Measurements from ENCODE around the gene SORBS1. TPM values are rescaled to one million over a fixed set of nuclear protein-coding genes. Genes with fewer than 3 reads are reported as not detected.

Gene SORBS1
- total RNA-seq, 4 donors from 2014 or later = 35.1 to 53.1 (median 43.3) TPM

DNA sequence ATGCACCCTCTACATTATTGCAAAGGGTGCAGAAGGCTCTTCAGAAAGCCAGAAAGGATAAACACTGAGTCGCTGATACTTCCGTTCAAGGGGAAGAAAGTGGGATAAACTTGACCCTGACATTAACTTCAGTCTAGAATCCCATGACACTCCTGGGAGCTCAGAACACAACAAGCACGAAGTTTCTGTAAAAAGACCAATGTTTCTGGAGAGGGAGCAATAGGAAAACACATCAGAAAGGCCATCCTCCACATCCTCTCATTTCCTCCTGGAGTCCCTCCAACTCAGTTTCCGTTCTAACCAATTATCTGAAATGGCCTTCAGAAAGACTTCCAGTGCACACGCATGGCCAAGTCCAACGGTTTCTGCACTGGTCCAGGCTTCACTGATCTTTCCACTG is 113.5 kb downstream of the SORBS1 start:
- DNase-seq (ENCODE audit: low spot score in 2 of 2) = no peak
- TF ChIP-seq, protein P1, sequence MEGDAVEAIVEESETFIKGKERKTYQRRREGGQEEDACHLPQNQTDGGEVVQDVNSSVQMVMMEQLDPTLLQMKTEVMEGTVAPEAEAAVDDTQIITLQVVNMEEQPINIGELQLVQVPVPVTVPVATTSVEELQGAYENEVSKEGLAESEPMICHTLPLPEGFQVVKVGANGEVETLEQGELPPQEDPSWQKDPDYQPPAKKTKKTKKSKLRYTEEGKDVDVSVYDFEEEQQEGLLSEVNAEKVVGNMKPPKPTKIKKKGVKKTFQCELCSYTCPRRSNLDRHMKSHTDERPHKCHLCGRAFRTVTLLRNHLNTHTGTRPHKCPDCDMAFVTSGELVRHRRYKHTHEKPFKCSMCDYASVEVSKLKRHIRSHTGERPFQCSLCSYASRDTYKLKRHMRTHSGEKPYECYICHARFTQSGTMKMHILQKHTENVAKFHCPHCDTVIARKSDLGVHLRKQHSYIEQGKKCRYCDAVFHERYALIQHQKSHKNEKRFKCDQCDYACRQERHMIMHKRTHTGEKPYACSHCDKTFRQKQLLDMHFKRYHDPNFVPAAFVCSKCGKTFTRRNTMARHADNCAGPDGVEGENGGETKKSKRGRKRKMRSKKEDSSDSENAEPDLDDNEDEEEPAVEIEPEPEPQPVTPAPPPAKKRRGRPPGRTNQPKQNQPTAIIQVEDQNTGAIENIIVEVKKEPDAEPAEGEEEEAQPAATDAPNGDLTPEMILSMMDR (IDR thresholded peaks at IDR 0.05) = no peak
- no peak for TF ChIP-seq POLR2A (IDR thresholded peaks at IDR 0.05)
- WGBS, 2 donors = 34 to 35% methylated on average over 6 of the region's 6 CpGs
- intact Hi-C loops (cut with DNase I; ENCODE audit: low total_unique reads) = no loop called here
- H3K4me3 ChIP-seq (ENCODE audit: low read depth, poor library complexity, severe bottlenecking) = no peak overlapping the region

- no peak overlapping the region for H3K4me3 ChIP-seq (ENCODE audit: low read depth, poor library complexity, severe bottlenecking)
- intact Hi-C loops (cut with DNase I; ENCODE audit: low total_unique reads) = no loop called here
Measured at GRCh38 chr10:95445837-95446486, 115.2 kb downstream of the SORBS1 start.

DNA sequence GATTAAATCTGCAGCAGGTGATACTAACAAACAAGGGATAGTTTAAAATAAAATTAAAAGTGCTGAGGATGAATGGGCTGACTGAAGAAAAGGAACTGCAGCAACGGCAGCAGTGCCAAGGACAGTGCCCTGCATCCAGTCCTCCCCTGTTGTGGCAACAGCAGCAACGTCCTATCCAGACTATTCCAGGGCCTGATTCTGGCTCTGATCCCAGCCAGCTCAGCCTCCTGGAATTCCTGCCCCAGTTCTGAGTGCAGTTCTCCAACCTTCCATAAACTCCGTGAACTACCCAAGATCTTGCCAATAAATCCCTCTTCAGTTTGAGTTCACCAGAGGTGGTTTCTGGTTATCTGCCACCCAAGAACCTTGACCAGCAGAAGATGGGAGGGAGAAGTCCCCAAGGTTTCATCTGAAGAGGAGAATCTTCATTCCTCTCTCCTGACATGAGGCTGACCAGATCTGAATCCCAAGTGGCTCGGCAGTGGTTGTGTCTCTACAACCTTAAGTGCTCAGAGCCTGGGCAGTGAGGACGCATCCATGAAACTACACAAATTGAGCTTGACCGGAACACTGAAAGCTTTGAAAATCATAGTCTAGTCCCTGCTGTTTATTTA is 115.8 kb downstream of the SORBS1 start:
- intact Hi-C loops (cut with DNase I; ENCODE audit: low total_unique reads) = no loop called here
- no peak for TF ChIP-seq POLR2A (IDR thresholded peaks at IDR 0.05)
- TF ChIP-seq, protein P1 (IDR thresholded peaks at IDR 0.05) = no peak
- peak; percentile 68 to 89 for DNase-seq (ENCODE audit: low spot score in 2 of 2)
- 37 to 53% methylated on average over 6 of the region's 6 CpGs for WGBS, 2 donors
- no peak overlapping the region for H3K4me3 ChIP-seq (ENCODE audit: low read depth, poor library complexity, severe bottlenecking)

More at GRCh38 chr10:95445837-95446486, 115.2 kb downstream of the SORBS1 start:
- no peak for TF ChIP-seq POLR2A (IDR thresholded peaks at IDR 0.05)
- TF ChIP-seq, protein P1 (IDR thresholded peaks at IDR 0.05) = peak in 1 of 3 donors; percentile 17
- peak in 1 of 2 donors; percentile 84 for DNase-seq (ENCODE audit: low spot score in 2 of 2)
- WGBS, 2 donors = 47 to 61% methylated on average over 7 of the region's 7 CpGs

DNA sequence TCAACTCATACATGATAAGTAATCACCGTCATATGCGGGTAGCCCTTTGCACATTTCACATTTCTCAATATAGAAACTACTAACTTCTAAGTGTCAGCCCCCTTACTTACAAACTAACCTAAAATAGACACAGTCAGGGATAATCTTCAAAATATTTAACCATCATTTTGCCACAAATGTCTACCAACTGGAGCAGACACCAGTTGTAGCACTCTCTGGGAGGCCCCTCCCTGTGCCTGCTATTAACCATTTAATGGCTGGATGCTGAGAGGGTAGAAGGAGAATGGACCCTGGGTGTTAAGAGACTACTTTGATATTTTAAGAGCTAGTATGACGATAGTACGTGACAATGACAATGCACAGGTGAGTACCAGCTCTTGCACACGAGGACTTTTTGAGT is 116.4 kb downstream of the SORBS1 start:
- 67 to 69% methylated on average over 5 of the region's 5 CpGs for WGBS, 2 donors
- H3K4me3 ChIP-seq (ENCODE audit: low read depth, poor library complexity, severe bottlenecking) = no peak overlapping the region
- intact Hi-C loops (cut with DNase I; ENCODE audit: low total_unique reads) = no loop called here
- no peak for TF ChIP-seq POLR2A (IDR thresholded peaks at IDR 0.05)
- TF ChIP-seq, protein P1 (IDR thresholded peaks at IDR 0.05) = no peak
- DNase-seq (ENCODE audit: low spot score in 2 of 2) = no peak

- intact Hi-C loops (cut with DNase I; ENCODE audit: low total_unique reads) = no loop called here
- no peak for DNase-seq (ENCODE audit: low spot score in 2 of 2)
- TF ChIP-seq, protein P1 (IDR thresholded peaks at IDR 0.05) = no peak
- no peak for TF ChIP-seq POLR2A (IDR thresholded peaks at IDR 0.05)
- no peak overlapping the region for H3K4me3 ChIP-seq (ENCODE audit: low read depth, poor library complexity, severe bottlenecking)
- 72 to 83% methylated on average over 1 of the region's 1 CpG for WGBS, 2 donors
Measured at GRCh38 chr10:95443636-95444035, 117.5 kb downstream of the SORBS1 start.
